ENCODE results near the gene ARID1B.
A peak's percentile ranks its signal among the peaks of the same experiment; 100 is the strongest.

The ARID1B gene

GRCh38 chr6:156825475-156825874 lies 48.3 kb downstream of the ARID1B start:
- no peak for TF ChIP-seq CTCF (IDR thresholded peaks at IDR 0.05; ENCODE audit: insufficient read depth, low read depth, low read length, missing control alignments)
- no peak overlapping the region for H3K4me3 ChIP-seq (ENCODE audit: low read depth, low read length)
- no peak for DNase-seq (ENCODE audit: low read depth)

- no peak for TF ChIP-seq CTCF (IDR thresholded peaks at IDR 0.05; ENCODE audit: insufficient read depth, low read depth, low read length, missing control alignments)
- DNase-seq (ENCODE audit: low read depth), result no peak
- H3K4me3 ChIP-seq (ENCODE audit: low read depth, low read length), result no peak overlapping the region
Observed at GRCh38 chr6:156826290-156826955, 49.2 kb downstream of the ARID1B start.

GRCh38 chr6:156827382-156827781 lies 50.2 kb downstream of the ARID1B start:
- DNase-seq (ENCODE audit: low read depth), result no peak
- TF ChIP-seq CTCF (IDR thresholded peaks at IDR 0.05; ENCODE audit: insufficient read depth, low read depth, low read length, missing control alignments), result no peak
- H3K4me3 ChIP-seq (ENCODE audit: low read depth, low read length), result no peak overlapping the region

- no peak for TF ChIP-seq CTCF (IDR thresholded peaks at IDR 0.05; ENCODE audit: insufficient read depth, low read depth, low read length, missing control alignments)
- H3K4me3 ChIP-seq (ENCODE audit: low read depth, low read length), result no peak overlapping the region
- peak; percentile 77 for DNase-seq (ENCODE audit: low read depth)
Observed at GRCh38 chr6:156828280-156828703, 51.1 kb downstream of the ARID1B start.

GRCh38 chr6:156830126-156830525 lies 52.9 kb downstream of the ARID1B start:
- DNase-seq (ENCODE audit: low read depth), result no peak
- TF ChIP-seq CTCF (IDR thresholded peaks at IDR 0.05; ENCODE audit: insufficient read depth, low read depth, low read length, missing control alignments), result no peak
- H3K4me3 ChIP-seq (ENCODE audit: low read depth, low read length), result no peak overlapping the region

GRCh38 chr6:156832231-156832647 lies 55.1 kb downstream of the ARID1B start:
- H3K4me3 ChIP-seq (ENCODE audit: low read depth, low read length), result no peak overlapping the region
- TF ChIP-seq CTCF (IDR thresholded peaks at IDR 0.05; ENCODE audit: insufficient read depth, low read depth, low read length, missing control alignments), result no peak
- peak; percentile 40 for DNase-seq (ENCODE audit: low read depth)

GRCh38 chr6:156832669-156833068 lies 55.5 kb downstream of the ARID1B start:
- H3K4me3 ChIP-seq (ENCODE audit: low read depth, low read length), result no peak overlapping the region
- no peak for DNase-seq (ENCODE audit: low read depth)
- TF ChIP-seq CTCF (IDR thresholded peaks at IDR 0.05; ENCODE audit: insufficient read depth, low read depth, low read length, missing control alignments), result no peak
